Heart left ventricle (tissue), 16 donors: ENCODE data around the gene FANCG. TPM values are rescaled to one million over a fixed set of nuclear protein-coding genes. Genes with fewer than 3 reads are reported as not detected.
A peak's percentile ranks its signal among the peaks of the same experiment; 100 is the strongest.

Experiments
- ATAC-seq, 4 donors: fragments of 200-7000 bp; cut with Tn5 transposase; one replicate each; pipeline ENCODE4 v1.9.1; 2020 to 2022; ENCODE audit warnings: moderate library complexity in 4 of 4, mild to moderate bottlenecking in 3 of 4, moderate number of reproducible peaks in 1 of 4
- DNase-seq, 5 donors: peaks; one replicate each; pipeline ENCODE4 v3.0.0-alpha.2; 2020
- H3K27ac ChIP-seq, 12 donors: fragments of 200-600 bp; sonication (generic) in 4 of 12; one replicate each; pipeline versions ENCODE4 v1.5.0 to v1.8.0; 2016 to 2022; ENCODE audit warnings: mild to moderate bottlenecking in 2 of 12
- H3K27me3 ChIP-seq, 9 donors: fragments of 200-600 bp; sonication (generic) in 2 of 9; one replicate each; pipeline versions ENCODE4 v1.5.1 to v1.8.0; 2016 to 2022; ENCODE audit warnings: mild to moderate bottlenecking in 3 of 9
- H3K36me3 ChIP-seq, 9 donors: fragments of 200-600 bp; sonication (generic) in 2 of 9; one replicate each; pipeline versions ENCODE4 v1.5.0 to v1.8.0; 2018 to 2022; ENCODE audit warnings: mild to moderate bottlenecking in 2 of 9
- H3K4me1 ChIP-seq, 12 donors: fragments of 200-600 bp; sonication (generic) in 4 of 12; one replicate each; pipeline versions ENCODE4 v1.5.0 to v1.8.0; 2016 to 2022; ENCODE audit warnings: mild to moderate bottlenecking in 3 of 12
- H3K4me3 ChIP-seq, 12 donors: fragments of 200-600 bp; sonication (generic) in 4 of 12; one replicate each; pipeline versions ENCODE4 v1.5.0 to v1.8.0; 2017 to 2022; ENCODE audit warnings: mild to moderate bottlenecking in 9 of 12, moderate library complexity in 4 of 12
- H3K9me3 ChIP-seq, 12 donors: fragments of 200-600 bp; sonication (generic) in 4 of 12; one replicate each; pipeline versions ENCODE4 v1.5.0 to v1.8.0; 2016 to 2022; ENCODE audit warnings: mild to moderate bottlenecking in 1 of 12
- POLR2A ChIP-seq, 2 donors: fragments of 450-650 bp; IDR thresholded peaks; one replicate each; pipeline ENCODE4 v1.6.1; 2017; ENCODE audit warnings: antibody characterized with exemption in 2 of 2, mild to moderate bottlenecking in 2 of 2, moderate library complexity in 2 of 2
- WGBS, 4 donors: extraction: QIAGEN DNeasy Blood & Tissue Kit in 2 of 4; methylation state at CpG; one replicate each; pipeline versions ENCODE4 v1.1.5 to v1.1.7; 2013 to 2018; 5-methylcytosine and 5-hydroxymethylcytosine counted together
- intact Hi-C, 10 donors: fragments of 100-400 bp; cut with DNase I; formaldehyde crosslinking; loops; one replicate each; pipeline versions ENCODE4 v1.11.1 to v1.14.2; 2022
- polyA plus RNA-seq, 2 donors: library from polyadenylated mRNA; stranded (reverse); fragments of 200-250 nt; gene quantifications; one replicate each; pipeline ENCODE4 v1.2.3, GENCODE V29; 2013
- total RNA-seq, 9 donors: library from RNA; depleted of rRNA in 2 of 9; stranded (reverse); fragments of >200 nt in 2 of 9; fragmentation: NEBNext Ultra II Directional in 3 of 9; extraction: Animal tissue kit (Norgen Biotek cat#: 25700) in 3 of 9; gene quantifications; one replicate each; pipeline versions ENCODE4 v1.1.0 to v1.2.4, GENCODE V29; 2016 to 2023
- TF ChIP-seq, protein P1 (sequence below), 12 donors: fragments of 200-600 bp; sonication (generic) in 4 of 12; IDR thresholded peaks; one replicate each; pipeline versions ENCODE4 v1.5.0 to v1.8.0; 2018 to 2022; ENCODE audit warnings: antibody characterized with exemption in 12 of 12, mild to moderate bottlenecking in 5 of 12
- donor health status: ischemic (EF 13 %, LVEDD 7.1; RV severe dilation, severe dysfunction).
- donor health status: healthy with polysubstance abuse.
- donor health status: DM: no; HTN: yes; CAD: no.
- donor health status: DM: no; HTN: no; CAD: no.
- donor health status: ischemic (EF 25% LVEDD 6.9; RV normal size, moderate dysfunction).
- donor health status: ischemic (EF 25% LVEDD 5.7; RV mildly dilated, moderate dysfunction).
- donor health status: healthy.
- donor health status: DM: yes; HTN: yes; CAD: no.
- donor health status: ischemic (EF 35%, LVEDD 5.7; RV mildly dilated, moderate dysfunction).
- donor health status: nonischemic (EF 11% LVEDD 7.7; RV severe dilation, severe dysfunction).
- donor health status: DM: yes; HTN: yes; CAD: no.
- donor health status: PGD.
- donor health status: ischemic (EF 29% LVEDD 5.4; RV normal size, mild dysfunction).
- donor health status: nonischemic (EF 23%, LVEDD 6.1; RV moderate dilation, normal function).

The FANCG gene
- total and polyA plus RNA-seq, 11 donors = 0.71 to 11.8 (median 2.9) TPM

DNA sequence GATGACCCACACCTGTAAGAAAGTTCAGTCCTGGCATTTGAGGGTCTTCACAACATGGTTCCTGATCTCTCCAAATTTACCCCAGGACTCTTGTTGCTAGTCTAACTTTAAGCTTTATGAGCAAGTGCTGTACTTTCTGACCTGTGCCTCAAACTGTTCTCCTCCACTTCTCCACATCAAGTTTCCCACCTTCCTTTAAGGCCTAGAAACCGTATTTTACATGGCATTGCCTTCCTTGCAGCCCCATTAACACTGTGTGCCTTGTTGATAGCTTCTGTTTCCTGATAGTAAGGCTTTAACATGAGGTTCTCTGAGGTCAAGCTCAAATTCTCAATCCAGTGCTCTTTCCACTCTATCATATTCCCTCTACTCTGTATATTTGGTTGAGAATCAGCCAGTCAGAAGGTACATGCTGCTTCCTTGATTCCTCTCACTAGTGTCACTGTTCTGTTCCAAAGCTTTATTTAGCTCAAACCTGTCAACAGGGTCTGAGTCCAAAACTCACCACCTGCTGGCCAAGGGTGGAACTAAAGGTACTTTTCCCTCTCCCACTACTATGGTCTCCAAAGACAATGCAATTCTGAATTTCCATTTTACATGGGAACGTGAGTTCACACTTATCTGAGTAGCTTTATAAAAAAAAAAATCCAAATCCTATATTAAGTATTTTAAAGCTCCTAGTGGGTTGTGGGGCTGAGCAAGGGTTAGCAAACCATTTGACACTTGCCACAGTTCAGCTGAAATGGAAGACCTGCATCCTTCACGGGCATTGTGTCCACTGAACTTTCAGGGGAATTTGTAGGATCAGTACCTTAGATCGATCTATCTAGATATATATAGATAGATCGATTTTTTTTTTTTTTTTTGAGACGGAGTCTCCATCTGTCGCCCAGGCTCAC is 28.4 kb downstream of the FANCG start:
- ATAC-seq = peak; percentile 84 to 90 (median 89)
- Histone ChIP-seq H3K4me1 (peaks cover 0 to 13% (median 2%) of the 10 kb centered on the region in 12 donors), H3K27ac (peak overlapping the region in 9 of 12 donors; percentile 2 to 58 (median 40)), H3K36me3 (peaks cover 0 to 92% (median 81%) of the 10 kb centered on the region in 9 donors), H3K27me3 (no peaks in the 10 kb centered on the region), H3K4me3 (no peak overlapping the region), H3K9me3 (no peaks in the 10 kb centered on the region)
- 69 to 75% (median 72%) methylated on average over 7 of the region's 7 CpGs for WGBS, 4 donors
- intact Hi-C loops = loop anchor here in 3 of 10 donors (2.0 to 5.0 kb wide), 2 partner anchors 153 to 154 kb away; a partner anchor contains a TSS
- DNase-seq = peak in 3 of 5 donors; percentile 30 to 45 (median 42)
- TF ChIP-seq POLR2A (IDR thresholded peaks at IDR 0.05) = no peak
- TF ChIP-seq, protein P1, sequence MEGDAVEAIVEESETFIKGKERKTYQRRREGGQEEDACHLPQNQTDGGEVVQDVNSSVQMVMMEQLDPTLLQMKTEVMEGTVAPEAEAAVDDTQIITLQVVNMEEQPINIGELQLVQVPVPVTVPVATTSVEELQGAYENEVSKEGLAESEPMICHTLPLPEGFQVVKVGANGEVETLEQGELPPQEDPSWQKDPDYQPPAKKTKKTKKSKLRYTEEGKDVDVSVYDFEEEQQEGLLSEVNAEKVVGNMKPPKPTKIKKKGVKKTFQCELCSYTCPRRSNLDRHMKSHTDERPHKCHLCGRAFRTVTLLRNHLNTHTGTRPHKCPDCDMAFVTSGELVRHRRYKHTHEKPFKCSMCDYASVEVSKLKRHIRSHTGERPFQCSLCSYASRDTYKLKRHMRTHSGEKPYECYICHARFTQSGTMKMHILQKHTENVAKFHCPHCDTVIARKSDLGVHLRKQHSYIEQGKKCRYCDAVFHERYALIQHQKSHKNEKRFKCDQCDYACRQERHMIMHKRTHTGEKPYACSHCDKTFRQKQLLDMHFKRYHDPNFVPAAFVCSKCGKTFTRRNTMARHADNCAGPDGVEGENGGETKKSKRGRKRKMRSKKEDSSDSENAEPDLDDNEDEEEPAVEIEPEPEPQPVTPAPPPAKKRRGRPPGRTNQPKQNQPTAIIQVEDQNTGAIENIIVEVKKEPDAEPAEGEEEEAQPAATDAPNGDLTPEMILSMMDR (IDR thresholded peaks at IDR 0.05) = peak; percentile 46 to 74 (median 64)

DNA sequence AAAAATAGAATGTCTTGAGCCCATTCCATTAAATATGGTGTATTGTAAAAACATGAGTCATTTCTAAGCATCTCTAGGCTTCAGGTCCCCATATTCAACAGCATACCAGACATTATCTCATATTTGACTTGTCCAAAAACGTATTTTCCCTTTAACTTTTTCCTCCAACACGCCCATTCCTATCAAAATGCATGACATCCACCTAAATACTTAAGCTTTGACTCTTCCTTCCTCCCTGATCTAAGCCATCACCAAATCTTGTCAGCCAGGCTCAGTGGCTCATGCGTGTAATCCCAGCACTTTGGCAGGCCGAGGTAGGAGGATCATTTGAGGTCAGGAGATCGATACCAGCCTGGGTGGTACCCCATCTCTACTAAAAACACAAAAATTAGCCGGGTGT is 31.2 kb downstream of the FANCG start:
- no peak for TF ChIP-seq POLR2A (IDR thresholded peaks at IDR 0.05)
- TF ChIP-seq, protein P1 (IDR thresholded peaks at IDR 0.05) = no peak
- Histone ChIP-seq H3K4me3 (no peak overlapping the region), H3K36me3 (peaks cover 0 to 91% (median 85%) of the 10 kb centered on the region in 9 donors), H3K9me3 (no peaks in the 10 kb centered on the region), H3K27me3 (no peaks in the 10 kb centered on the region), H3K4me1 (peaks cover 0 to 13% (median 2%) of the 10 kb centered on the region in 12 donors), H3K27ac (no peak overlapping the region)
- no peak for DNase-seq
- no peak for ATAC-seq
- WGBS, 4 donors = 95 to 98% (median 96%) methylated on average over 6 of the region's 6 CpGs
- intact Hi-C loops = no loop called here

DNA sequence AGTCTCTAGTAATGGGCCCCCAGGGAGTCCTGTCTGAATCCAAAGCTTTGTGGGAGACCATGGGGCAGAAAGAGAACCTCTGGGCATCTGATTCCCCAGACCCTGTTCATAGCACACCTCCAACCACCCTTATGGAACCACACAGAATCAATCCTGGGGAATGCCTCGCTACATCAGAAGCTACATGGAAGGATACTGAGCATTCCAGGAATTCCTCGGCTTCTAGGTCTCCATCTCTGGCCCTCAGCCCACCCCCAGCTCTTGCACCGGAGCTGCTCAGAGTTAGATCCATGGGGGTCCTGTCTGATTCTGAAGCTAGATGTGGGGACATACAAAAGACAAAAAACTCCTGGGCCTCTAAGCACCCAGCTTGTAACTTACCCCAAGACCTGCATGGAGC is 35.7 kb downstream of the FANCG start:
- Histone ChIP-seq H3K36me3 (peaks cover 0 to 86% (median 57%) of the 10 kb centered on the region in 9 donors), H3K27ac (no peak overlapping the region), H3K9me3 (no peaks in the 10 kb centered on the region), H3K4me3 (no peak overlapping the region), H3K4me1 (no peaks in the 10 kb centered on the region), H3K27me3 (no peaks in the 10 kb centered on the region)
- TF ChIP-seq, protein P1 (IDR thresholded peaks at IDR 0.05) = no peak
- no peak for TF ChIP-seq POLR2A (IDR thresholded peaks at IDR 0.05)
- ATAC-seq (no peak), DNase-seq (no peak)
- 65 to 88% (median 77%) methylated on average over 3 of the region's 3 CpGs for WGBS, 4 donors
- intact Hi-C loops = no loop called here

DNA sequence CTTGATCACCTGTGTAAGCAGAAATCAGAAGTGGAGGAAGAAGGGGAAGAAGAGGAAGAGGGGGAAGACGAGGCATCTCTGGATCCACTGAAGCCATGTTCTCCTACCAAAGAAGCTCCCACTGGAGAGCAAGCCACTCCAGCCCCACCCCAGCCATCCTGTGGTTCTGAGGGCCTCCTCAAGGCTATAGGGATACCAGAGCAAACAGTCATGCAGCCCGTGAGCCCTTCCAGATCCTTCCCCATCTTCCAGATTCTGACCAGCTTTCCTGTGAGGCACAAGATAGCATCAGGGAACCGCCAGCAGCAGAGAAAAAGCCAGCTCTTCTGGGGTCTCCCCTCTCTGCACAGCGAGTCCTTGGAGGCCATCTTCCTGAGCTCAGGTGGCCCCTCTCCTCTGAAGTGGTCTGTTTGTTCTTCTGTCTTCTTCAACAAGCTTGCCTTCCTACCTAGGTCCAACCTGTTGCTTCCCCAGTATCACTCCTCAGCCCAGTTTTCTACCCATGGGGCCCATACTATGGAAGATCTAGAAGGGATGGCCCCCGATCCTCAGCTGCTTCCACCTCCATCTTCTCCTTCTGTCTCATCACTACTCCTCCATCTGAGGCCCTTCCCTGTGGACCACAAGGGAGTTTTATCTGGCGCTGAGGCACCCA is 36.7 kb downstream of the FANCG start:
- no peaks in the 10 kb centered on the region for H3K4me1 ChIP-seq
- intact Hi-C loops = no loop called here
- TF ChIP-seq POLR2A (IDR thresholded peaks at IDR 0.05) = no peak
- TF ChIP-seq, protein P1 (IDR thresholded peaks at IDR 0.05) = no peak
- DNase-seq = no peak
- H3K9me3 ChIP-seq = no peaks in the 10 kb centered on the region
- 91 to 96% (median 94%) methylated on average over 6 of the region's 6 CpGs for WGBS, 4 donors
- peaks cover 0 to 82% (median 47%) of the 10 kb centered on the region in 9 donors for H3K36me3 ChIP-seq
- no peak overlapping the region for H3K4me3 ChIP-seq
- H3K27me3 ChIP-seq = no peaks in the 10 kb centered on the region
- ATAC-seq = no peak
- no peak overlapping the region for H3K27ac ChIP-seq
